Medulla oblongata (tissue), 1 donor: ENCODE data around the gene SPACA7.

Experiments used
- DNase-seq: peaks from one replicate; pipeline ENCODE4 v3.0.0-alpha.2; 2015; ENCODE audit errors: extremely low spot score

The SPACA7 gene

DNA sequence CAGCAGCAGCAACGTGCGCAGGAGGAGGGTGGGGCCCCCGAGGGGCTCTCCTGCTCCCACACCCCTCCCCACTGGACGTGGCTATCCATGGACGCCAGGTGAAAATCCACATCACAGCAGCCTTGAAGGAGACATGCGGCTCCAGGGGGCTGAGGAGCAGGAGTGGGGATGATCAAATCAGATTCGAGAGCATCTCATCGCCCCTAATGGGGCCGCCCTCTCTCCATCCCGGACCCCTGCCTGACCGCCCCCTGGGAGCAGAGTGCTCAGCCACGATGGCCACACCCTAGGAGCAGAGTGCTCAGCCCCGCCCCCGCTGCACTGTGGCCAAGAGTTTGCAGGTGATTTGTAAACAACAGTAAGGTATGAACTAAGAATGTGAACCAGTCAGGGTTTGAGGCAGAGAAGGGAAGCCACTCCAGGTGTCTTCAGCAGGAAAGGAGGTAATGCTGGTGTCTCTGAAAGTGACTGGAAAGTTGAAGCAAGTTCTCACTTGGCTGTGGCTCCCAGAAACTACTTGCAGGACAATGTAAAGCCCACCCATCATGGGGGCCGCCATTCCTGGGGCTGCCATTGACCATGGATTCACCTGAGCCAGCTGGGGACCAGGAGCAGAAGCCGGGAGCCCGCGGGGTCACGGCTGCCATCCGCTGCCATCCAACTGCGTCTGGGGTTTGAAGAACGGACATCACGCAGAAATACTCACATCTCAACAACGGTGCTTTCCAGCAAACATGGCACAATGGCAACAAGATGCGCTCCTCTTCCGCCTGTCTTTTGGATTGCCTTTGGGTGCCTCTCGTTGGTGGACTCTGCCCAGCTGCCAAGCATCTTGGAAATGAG is 71.8 kb downstream of the SPACA7 start:
- DNase-seq: no peak

- no peak for DNase-seq
These were observed 72.7 kb downstream of the SPACA7 start for GRCh38 chr13:112448621-112449544.

GRCh38 chr13:112449545-112449930 is 73.4 kb downstream of the SPACA7 start:
- no peak for DNase-seq

DNA sequence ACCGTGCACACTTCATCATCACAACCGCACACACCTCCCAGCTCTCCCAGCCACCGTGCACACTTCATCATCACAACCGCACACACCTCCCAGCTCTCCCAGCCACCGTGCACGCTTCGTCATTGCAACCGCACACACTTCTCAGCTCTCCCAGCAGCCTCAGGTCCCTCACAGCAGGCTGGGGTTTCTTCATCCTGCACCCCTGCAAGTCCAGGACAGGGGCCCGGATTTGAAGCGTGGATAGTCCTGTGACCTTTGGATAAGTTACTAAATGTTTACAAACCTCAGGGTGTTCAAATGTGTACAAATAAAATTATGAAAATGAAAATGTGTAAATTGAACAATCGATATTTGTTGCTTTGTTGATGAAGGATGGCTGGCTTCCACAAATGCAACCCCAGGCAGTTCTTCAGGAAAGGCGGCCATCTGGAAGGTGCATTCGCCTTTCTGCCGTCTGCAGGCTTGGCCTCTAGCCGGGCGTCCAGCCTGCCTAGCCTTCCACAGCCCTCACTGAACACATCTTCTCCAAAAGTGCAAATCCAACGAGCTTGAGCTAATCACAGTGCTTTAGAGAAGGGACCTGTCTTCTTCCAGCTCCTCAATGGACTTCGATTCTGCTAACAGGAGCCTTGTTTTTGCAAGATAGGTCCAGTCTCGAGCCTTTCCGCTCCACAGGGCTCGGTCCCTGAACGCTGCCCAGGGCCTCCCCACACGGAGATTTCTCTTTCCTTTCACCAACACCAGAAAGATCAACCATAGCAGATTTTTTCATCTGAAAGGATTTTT is 74.2 kb downstream of the SPACA7 start:
- no peak for DNase-seq

- no peak for DNase-seq
These were observed 74.7 kb downstream of the SPACA7 start for GRCh38 chr13:112450904-112451240.

GRCh38 chr13:112451512-112452379 is 75.6 kb downstream of the SPACA7 start:
- no peak for DNase-seq

DNA sequence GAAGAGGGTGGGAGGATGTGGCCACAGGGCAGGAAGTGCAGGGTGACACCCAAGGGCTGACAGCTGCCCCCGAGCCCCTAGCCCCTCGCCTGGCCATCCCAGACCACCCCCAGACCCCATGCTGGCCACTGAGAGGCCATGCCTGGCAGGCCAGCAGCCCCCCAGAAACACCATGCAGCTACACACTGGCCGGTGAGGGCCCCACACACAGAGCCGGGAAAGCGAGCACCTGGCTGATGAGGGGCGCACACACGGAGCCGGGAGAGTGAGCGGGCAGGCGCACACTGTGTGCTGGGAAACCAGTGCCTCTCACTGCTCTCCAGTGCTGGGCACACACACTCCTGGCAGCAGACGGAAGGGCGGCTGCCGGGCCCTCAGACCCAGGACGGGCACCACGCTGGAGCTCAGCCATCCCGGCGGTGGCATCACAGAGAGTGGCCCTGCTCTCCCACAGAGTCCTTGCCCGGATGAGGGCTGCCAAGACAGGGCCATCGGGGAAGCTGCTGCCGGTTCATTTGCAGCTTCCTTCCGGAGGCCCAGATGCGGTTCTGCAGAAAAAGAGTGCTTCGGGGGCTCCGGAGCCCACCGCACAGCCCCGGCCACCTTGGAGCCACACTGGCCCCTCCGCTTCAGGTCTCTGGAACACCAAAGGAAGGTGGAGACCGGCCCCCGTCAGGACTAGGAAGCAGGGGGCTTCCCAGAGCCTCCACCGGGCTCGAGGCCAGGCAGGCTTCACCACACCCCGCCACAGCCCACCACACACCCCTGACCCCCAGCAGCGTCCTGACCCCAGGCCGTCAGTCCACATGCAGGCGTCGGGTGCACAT is 76.4 kb downstream of the SPACA7 start:
- no peak for DNase-seq

DNA sequence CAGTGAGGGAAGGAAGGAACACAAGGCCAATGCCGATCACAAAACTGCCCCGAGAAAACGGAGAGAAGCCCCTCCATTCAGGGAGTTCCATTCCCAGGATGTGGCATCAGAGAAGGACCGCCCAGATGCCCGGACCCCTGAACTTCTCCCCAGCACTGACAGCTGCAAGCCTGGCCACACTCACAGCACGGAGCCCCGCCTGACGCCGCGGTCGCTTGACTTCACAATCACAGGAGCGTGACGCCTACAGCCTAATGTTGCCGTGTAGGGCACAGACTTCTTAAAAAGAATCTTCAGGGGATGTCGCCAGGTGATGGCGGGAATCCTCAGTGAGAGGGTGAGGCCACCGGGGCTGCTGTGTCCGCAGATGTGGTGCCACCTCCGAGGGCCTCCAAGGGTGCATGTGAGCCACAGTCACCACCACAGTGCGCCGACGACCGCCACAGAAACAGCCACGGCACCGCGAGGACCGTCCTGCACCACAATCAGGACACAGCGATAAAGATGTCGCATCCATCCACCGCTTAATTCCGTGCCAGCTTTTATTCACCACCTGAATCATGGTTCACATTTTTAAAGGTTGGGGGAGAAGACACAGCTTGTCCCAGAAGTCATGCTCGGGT is 77.2 kb downstream of the SPACA7 start:
- DNase-seq: no peak

DNA sequence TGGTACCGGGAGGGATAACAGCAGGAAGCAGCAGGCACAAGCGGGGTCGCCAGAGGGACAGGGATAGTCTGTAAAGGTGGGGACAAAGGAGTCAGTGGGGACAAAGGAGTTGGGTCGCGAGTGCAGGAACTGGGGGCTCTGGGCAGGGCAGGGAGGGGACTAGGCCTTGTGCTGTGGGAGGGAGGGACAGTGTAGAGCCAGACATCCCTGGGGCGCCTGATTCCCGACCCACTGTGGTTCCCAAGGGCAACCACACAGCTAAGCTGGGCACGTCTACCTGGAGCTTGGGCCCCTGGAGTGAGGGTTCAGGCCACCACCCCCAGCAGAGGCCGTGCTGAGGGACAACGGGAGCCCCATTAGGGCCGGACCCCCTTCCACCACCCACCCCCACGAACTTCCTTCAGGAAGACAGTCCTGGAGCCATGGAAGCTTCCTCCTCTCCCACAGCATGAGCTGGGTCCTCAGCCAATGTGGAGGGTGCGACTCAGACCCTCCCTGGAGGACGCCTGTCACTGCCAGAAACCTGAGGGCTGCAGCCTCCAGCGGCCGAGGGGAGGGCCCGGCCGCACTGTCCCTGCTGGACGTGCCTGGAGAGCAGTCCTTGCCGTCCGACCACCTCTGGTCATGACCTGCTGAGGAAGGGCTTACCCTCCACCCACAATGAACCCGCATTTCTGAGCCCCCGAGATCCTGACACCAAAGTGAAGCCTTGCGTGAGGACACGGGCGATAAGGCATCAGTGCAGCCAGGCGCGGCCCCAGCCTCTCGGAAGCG is 77.9 kb downstream of the SPACA7 start:
- DNase-seq: no peak

- no peak for DNase-seq
These were observed 78.6 kb downstream of the SPACA7 start for GRCh38 chr13:112454648-112455334.

DNA sequence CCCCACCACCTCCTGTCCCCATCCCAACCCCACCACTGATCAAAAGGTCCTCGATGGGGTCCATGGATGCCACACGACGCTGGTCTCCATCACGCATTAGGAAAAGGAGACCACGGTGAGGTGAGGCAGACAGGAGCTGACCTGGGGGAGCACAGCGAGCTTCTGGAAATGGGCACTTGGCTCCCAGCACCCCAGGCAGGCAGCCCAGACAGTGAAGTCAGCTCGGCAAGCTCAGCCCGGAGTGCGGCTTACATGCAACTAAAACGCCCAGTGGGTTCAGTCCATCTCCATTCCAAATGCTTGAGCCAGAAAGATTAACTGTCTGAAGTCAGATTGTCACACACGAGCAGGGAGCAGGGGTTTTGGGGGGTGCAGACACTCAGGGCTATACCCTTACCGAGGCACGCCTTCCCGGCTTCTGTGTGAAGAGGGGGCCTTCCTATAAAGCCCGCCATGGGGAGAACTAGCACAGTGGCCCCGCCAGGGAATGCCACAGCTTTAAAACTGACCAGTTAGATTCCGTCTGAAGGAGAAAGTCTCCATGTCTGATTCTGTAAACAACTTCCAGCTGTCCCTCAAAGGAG is 79.4 kb downstream of the SPACA7 start:
- DNase-seq: no peak

- no peak for DNase-seq
These were observed 80.2 kb downstream of the SPACA7 start for GRCh38 chr13:112456138-112457056.

DNA sequence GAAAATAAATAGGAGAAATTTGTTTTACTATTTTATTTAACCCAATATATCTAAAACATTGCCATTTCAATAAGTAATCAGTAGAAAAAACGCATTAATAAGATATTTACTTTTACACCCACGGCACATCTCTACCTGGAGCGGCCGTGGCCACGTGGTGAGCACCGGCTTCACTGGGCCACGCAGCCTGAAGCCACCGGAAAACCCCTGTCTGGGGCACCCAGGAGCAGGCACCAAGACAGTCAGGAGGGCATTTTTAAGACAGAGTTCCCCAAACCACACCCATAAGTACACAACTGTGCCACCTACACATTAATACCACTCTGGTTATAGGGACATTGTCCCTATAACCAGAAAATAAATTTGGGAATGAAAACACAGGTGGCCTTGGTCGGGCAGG is 80.9 kb downstream of the SPACA7 start:
- no peak for DNase-seq

DNA sequence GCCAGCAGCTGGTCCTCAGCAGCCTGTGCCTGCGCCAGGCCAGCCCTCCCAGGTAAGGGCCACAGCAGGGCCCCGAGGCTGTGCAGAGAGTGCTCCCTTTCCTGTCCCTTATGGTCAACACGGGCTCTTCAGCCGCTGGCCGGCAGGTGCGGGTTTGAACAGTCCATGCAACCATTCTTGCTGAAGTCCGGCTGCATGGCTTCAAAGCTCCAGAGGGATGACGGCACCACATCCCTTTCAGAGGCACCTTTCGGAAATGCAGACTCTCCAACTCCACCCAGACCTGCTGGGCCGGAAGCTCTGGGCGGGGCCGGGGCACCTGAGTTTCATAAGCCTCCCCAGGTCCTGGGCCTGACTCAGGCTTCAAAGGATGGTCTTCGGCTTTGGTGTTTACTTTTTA is 81.3 kb downstream of the SPACA7 start:
- DNase-seq: no peak

- no peak for DNase-seq
These were observed 86.3 kb downstream of the SPACA7 start for GRCh38 chr13:112462408-112462807.

DNA sequence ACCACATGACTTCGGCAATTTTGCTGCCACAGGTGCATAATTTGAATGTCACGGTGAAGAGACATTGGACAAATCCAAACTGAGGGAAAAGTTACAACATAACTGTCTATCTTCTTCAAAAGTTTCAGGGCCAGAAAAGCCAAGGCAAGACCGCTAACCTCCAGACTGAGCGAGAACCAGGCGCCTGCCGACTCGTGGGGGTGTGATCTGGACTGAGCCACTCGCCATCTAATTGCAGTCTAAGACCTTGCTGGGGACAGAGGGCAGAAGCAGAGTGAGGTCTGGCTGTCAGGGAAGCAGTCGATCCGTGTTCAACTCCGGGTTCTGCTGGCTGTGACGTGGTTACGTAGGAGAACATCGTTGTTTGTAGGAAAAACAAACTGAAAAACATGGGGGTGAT is 88.6 kb downstream of the SPACA7 start:
- DNase-seq: no peak
